ENCODE results near the gene PDXK.

The PDXK gene

DNA sequence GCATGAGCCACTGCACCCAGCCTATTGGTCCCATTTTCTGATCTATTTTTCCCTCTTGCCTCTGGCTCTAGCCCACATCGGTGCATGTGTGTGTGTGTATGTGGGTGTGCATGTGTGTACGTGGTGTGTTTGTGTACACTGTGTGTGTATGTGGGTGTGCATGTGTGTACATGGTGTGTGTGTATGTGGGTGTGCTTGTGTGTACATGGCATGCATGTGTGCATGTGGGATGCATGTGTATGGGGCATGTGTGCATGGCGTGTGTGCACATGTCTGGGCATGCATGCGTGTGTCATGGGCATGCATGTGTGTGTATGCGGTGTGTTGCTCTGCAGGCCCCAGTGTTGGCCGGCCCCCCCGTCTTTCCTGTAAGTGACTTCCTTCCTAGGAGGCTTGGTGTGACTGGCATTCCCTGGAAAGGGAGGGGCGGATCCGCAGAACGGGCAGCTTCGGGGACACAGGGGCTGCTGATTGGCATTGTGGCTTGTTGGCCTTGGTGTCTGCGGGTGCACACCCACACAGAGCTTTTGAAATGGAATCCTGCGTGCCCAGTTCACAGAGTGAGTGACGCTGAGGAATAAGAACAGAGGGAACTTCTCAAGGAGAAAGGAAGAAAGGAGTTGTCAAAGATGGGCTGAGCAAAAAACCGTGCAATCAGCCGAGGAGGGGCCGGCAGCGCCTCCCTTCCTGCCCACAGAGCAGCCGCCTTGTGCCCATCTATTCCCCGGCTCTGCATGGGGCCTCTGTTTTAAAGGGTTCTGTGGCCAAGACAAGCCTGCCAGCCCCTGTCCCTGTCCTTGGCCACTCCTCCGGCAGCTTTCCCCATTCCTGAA is 8.0 kb downstream of the PDXK start:
- no peak for DNase-seq

DNA sequence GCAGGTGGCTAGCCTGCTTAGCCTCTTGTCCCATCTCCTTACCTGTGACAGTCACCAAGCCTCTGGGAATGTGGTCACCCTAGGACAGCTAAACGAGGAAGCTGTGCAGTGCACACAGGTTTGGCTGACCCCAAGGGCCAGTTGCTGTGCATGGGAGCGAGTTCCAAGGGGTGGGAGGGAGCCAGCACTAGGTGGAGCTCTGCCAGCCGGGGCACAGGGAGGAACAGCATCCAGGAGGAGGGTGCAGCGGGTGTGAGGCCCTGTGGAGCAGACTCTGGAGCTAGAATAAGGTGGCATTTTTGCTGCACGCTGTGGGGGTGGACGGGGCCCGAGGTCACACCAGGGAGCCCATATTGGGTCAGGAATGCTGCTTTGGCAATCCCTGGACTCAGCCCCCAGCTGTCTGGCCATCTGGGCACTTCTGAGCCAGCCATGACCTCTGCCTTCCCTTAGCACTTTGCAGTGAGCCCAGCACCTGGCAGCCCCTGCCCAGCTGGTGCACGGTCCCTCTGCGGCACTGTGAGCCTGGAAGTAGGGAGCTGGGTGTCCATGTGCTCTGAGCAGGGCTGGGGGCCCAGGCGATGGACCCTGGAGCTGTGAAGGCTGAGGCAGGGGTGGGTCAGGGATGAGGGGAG is 8.7 kb downstream of the PDXK start:
- peak; percentile 45 for DNase-seq

- DNase-seq, result no peak
Measured at GRCh38 chr21:43728154-43728466, 9.2 kb downstream of the PDXK start.

GRCh38 chr21:43728467-43729390 is 9.8 kb downstream of the PDXK start:
- DNase-seq, result peak; percentile 66

- no peak for DNase-seq
Measured at GRCh38 chr21:43731476-43731875, 12.5 kb downstream of the PDXK start.

DNA sequence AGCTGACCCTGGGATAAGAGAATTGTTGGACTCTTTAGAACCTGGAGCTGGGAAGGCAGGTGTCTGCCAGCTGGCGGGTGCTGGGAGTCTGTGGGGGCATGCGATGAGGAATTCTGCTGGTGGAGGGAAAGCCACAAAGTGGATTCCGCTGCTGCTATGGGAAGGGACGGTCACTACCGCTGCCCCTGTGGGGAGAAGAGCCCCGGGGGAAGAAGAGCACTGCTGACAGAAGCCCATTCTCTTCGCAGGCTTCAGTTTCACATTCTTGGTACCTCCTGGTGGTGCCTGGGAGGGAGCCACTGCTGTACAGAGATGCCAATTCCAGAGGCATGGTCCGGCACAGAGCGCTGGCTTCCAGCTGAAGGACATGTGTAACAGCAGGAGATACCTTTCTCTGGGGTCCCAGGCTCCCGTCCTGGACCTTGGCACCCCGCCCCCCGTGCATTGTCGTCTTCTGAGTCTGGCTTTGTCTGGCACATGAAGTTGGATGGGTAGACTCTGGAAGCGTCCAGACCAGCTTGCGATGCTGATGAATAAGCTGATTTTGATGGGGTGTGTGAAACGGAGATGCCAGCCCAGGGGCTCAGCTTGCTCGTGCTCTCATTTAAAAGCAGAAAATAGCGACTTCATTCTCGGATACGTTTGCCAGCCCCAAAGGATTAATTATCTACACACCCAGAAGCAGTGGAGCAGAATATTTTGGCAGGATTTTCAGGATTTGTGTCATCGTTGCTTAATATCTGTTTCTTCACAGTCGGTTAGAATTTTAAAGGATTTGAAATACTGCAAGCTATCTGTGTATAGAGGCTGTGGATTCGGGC is 13.2 kb downstream of the PDXK start:
- DNase-seq, result no peak

- no peak for DNase-seq
Measured at GRCh38 chr21:43733060-43733459, 14.1 kb downstream of the PDXK start.

DNA sequence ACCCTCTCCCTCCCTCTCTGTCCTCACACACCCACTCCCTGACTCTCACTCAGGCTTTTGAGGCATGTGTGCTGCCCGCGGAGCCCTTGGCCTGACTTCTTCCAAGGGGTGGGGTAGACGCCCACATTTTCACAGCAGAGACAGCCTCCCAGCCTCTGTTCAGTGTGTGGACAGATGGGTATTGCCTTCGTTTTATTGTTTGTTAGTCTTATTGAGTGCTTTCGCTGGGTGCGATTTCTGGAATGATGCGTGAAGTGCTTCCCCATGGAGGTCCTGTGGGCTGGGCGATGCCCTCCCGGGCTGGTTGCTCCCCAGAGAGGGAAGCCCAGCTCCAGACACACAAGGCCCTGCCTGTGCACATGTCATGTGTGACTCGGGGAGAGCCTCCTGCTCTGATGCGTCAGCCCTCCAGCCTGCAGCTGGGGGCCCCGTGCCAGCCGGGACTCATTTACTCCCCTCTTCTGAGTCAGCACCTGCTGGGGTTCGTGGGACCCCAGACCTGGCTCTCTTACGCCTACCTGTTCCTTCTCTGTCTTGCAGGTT is 14.7 kb downstream of the PDXK start:
- DNase-seq, result no peak

- no peak for DNase-seq
Measured at GRCh38 chr21:43734131-43734927, 15.4 kb downstream of the PDXK start.

- no peak for DNase-seq
Measured at GRCh38 chr21:43734928-43735229, 15.9 kb downstream of the PDXK start.

DNA sequence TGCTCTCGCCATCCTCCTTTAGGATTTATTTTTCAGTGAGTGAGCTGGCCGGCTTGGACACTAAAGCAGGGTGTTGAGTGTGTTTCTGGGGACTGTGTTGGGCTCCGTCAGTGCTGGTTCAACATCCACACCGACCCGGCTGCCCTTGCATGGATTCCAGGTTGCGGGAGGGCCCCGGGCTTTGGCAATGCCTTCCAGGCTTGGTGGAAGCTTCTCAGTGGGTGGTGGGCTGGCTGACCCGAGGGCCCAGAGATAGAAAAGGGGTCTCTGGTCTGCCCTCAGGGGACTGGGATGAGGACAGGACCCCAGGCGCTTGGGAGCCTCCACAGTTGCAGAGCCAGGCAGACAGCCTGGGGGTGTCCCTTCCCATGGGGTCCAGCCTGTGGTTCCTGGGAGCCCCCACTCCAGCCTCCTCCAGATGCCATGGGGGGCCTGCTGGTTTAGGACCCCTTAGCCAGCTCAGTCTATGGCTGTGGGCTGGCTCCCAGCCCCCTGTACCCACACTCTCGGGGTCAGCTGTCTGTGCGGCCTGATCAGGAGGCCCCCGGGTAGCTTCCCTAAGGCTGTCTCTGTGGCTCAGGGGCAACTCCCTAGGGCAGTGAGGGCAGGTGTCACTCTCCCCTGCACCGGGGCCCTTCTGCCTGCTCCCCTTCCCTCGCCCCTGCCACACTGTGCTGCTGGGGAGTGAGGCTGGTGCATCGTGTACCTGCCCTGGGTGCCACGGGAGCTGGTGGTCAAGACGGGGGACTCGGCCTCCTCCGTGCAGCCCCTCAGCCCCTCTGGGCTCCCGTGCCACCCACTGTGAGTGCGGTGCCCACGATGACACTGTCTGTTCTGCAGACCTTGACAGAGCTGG is 16.5 kb downstream of the PDXK start:
- DNase-seq, result no peak

DNA sequence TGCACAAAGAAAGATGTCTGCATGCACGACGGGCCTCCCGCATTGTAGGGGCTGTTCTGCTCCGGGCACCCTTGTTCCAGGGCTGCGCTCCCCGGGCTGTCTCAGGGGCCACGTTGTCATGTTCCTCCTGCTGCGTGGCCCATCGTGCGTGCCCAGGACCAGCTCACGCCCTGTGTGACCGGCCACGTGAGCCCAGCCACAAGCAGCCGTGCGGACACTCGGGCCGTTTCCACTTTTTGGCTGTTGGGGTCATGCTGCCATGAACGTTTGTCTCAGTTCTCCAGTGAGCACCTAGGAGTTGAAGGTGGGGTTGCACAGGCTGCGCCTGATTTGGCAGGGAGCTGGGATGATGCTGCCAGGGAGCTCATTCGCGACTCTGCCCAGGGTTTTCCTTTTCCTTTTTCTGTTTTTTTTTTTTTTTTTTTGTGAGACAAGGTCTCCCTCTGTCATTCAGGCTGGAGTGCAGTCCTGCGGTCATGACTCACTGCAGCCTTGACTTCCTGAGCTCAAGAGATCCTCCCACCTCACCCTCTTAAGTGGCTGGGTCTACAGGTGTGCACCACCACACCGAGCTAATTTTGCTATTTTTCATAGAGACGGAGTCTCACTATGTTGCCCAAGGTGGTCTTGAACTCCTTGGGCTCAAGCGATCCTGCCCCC is 17.4 kb downstream of the PDXK start:
- no peak for DNase-seq

DNA sequence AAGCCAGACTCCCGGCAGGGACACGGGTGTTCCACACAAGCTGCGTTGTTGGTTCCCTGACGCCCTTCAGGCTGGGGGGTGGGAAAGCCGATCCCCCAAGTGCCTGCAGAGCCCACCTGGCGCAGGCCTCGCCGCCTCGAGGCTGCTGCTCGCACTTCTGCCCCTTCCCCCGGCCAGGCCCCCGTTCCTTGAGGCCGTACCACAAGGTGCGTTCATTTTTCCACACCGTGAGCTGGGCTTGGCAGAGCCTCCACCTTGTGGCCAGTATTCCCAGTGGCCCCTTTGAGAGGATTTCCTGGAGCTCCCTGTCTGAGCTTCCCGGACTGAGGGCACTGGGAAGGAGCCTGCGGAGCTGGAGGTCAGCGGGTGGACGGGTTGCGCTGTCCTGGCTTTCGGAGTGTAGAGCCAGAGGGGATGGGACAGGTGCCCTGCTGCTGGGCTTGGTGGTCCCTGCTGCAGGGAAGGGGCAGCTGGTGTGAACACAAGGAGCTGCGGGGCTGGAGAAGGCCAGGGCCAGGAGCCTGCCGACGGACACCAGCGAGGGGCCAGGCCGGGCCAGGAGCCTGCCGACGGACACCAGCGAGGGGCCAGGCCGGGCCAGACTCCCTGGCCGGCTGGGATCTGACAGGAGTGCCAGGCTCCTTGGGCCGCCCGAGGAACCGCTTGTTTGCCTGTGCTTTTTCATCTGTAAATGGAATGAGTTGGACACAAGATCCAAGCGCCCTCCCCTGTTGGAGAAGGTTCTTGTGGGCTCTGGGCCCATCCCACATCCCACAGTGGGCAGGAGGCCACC is 18.4 kb downstream of the PDXK start:
- no peak for DNase-seq

- no peak for DNase-seq
Measured at GRCh38 chr21:43739621-43740435, 20.9 kb downstream of the PDXK start.

DNA sequence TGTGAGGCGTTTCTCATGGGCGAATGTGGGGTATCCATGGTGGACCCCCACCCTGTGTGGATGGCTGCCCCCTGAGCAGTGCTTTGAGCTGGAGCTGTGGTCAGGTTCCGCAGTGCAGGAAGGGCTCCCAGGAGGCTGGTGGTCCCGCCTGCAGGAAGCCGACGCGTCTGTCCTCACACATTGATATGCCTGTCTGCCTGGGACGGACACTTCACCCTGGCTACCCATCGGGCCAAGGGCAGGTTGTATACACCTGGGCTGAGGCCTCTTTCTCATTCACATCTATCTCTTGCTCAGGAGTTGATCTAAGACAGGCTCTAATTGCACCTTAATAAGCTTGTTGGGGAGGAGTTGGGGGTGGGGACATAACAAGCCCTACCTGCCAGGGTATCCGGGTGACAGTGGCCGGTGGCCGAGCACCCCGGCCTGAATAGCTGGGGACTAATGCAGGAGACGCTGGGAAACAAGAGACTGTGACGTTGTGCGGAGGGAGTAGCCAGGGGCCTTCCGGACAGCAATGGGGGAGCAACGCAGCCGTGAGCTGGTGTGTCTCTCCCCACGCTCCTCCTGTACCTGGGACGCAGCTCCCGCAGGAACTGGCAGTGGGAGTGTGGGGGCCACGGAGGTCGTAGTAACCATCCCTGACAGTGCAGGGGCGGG is 21.7 kb downstream of the PDXK start:
- no peak for DNase-seq

DNA sequence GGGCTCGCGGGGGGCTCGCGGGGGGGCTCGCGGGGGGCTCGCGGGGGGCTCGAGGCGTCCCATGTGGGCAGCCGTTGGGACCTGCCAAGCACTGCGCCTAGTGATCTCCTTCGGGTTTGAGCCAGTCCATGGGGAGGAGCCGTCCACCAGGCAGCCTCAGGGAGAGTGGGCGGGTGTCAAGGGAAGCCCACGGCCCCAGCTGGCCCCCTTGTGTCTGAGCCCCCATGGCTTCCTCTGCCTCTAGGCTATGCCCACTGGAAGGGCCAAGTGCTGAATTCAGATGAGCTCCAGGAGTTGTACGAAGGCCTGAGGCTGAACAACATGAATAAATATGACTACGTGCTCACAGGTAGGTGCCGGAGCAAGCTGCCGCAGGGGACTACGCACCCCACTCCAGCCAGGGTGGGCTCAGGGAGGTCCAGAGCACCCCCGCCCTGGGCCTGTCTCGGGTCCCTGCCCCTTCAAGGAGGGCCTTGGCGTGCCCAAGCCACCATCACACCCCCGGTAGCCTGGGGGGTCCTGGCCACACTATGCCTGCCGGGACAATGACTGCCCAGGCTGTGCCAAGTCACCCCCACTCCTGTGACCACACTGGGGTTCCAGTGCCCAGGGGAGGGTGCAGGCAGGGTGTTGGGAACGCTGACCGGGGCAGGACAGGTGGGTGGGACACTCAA is 22.6 kb downstream of the PDXK start:
- DNase-seq, result no peak

GRCh38 chr21:43743947-43744346 is 25.0 kb downstream of the PDXK start:
- DNase-seq, result no peak
